HEK293 (cell line): Measurements from ENCODE around the gene TEAD3.
A peak's percentile ranks its signal among the peaks of the same experiment; 100 is the strongest.

Experiments
- CTCF ChIA-PET: fragments of 350-600 bp; formaldehyde crosslinking; extraction: SDS; loops from one replicate; lab custom pipeline; 2021; ENCODE audit warnings: antibody characterized with exemption; lab: Yijun Ruan, JAX
- POLR2A ChIA-PET: fragments of 300-600 bp; formaldehyde crosslinking; extraction: SDS; loops from one replicate; lab custom pipeline; 2020; ENCODE audit warnings: antibody characterized with exemption, inconsistent platforms; lab: Yijun Ruan, JAX
- H3K27ac ChIP-seq: fragments of 200-500 bp; sonication (Bioruptor generic); 2 replicates; pipeline ENCODE4 v1.5.1; 2014; ENCODE audit warnings: low read depth, low read length, control low read depth, inconsistent platforms; ENCODE audit errors: extremely low read depth
- H3K36me3 ChIP-seq, 2 experiments: fragments of 200-500 bp in 1 of 2; sonication (Bioruptor generic) in 1 of 2; 1 replicate in 1 of 2; 2 replicates in 1 of 2; pipeline ENCODE4 v1.5.1; 2014 to 2017; ENCODE audit warnings: inconsistent platforms in 2 of 2, low read length in 2 of 2; ENCODE audit not compliant: control insufficient read depth in 2 of 2, insufficient read depth in 1 of 2
- H3K4me1 ChIP-seq: fragments of 200-500 bp; sonication (Bioruptor generic); 2 replicates; pipeline ENCODE4 v1.5.1; 2014; ENCODE audit warnings: mild to moderate bottlenecking, low read length, inconsistent platforms; ENCODE audit not compliant: control insufficient read depth, insufficient read depth
- H3K4me3 ChIP-seq: 2 replicates; pipeline ENCODE4 v1.5.1; 2011; ENCODE audit warnings: low read depth, mild to moderate bottlenecking, control low read depth, low read length, moderate library complexity
- H3K9me3 ChIP-seq: fragments of 200-500 bp; sonication (Bioruptor generic); 2 replicates; pipeline ENCODE4 v1.5.1; 2014; ENCODE audit warnings: low read depth, low read length, inconsistent platforms; ENCODE audit not compliant: control insufficient read depth, insufficient read depth
- ELK4 ChIP-seq: IDR thresholded peaks from 2 replicates; pipeline ENCODE4 v1.6.1; 2011; ENCODE audit warnings: mild to moderate bottlenecking, low read depth, low read length, borderline replicate concordance
- GLI4 ChIP-seq: fragments of 450-650 bp; formaldehyde crosslinking; IDR thresholded peaks from 2 replicates; pipeline ENCODE4 v1.5.1; 2016; ENCODE audit warnings: missing biosample characterization, missing genetic modification characterization
- GLIS2 ChIP-seq: fragments of 450-650 bp; formaldehyde crosslinking; IDR thresholded peaks from 2 replicates; pipeline ENCODE4 v1.5.1; 2016; ENCODE audit warnings: missing biosample characterization, missing genetic modification characterization
- IKZF3 ChIP-seq: fragments of 450-650 bp; IDR thresholded peaks from 2 replicates; pipeline ENCODE4 v1.5.0; 2018; ENCODE audit warnings: missing biosample characterization, mild to moderate bottlenecking, missing genetic modification characterization, moderate library complexity
- KLF17 ChIP-seq: fragments of 450-650 bp; formaldehyde crosslinking; IDR thresholded peaks from 2 replicates; pipeline ENCODE4 v1.5.1; 2016; ENCODE audit warnings: missing biosample characterization, missing genetic modification characterization
- MYNN ChIP-seq: fragments of 450-650 bp; formaldehyde crosslinking; IDR thresholded peaks from 2 replicates; pipeline ENCODE4 v1.5.1; 2016; ENCODE audit warnings: missing biosample characterization, missing genetic modification characterization, borderline replicate concordance
- MZF1 ChIP-seq: fragments of 450-650 bp; formaldehyde crosslinking; IDR thresholded peaks from 2 replicates; pipeline ENCODE4 v1.5.1; 2017; ENCODE audit warnings: missing biosample characterization, missing genetic modification characterization, borderline replicate concordance
- OVOL3 ChIP-seq: fragments of 450-650 bp; formaldehyde crosslinking; IDR thresholded peaks from 2 replicates; pipeline ENCODE4 v1.5.1; 2016; ENCODE audit warnings: missing biosample characterization, missing genetic modification characterization
- SALL2 ChIP-seq: fragments of 450-650 bp; formaldehyde crosslinking; IDR thresholded peaks from 2 replicates; pipeline ENCODE4 v1.5.0; 2017; ENCODE audit warnings: missing biosample characterization, mild to moderate bottlenecking, missing genetic modification characterization, borderline replicate concordance
- SETDB1 ChIP-seq: IDR thresholded peaks from one replicate; pipeline ENCODE4 v1.6.1; 2017; ENCODE audit warnings: mild to moderate bottlenecking, low read length, moderate library complexity, mixed read lengths; ENCODE audit not compliant: insufficient read length
- WT1 ChIP-seq: fragments of 450-650 bp; formaldehyde crosslinking; IDR thresholded peaks from 2 replicates; pipeline ENCODE4 v1.5.1; 2016; ENCODE audit warnings: missing biosample characterization, missing genetic modification characterization
- YY1 ChIP-seq: fragments of 450-650 bp; formaldehyde crosslinking; IDR thresholded peaks from 2 replicates; pipeline ENCODE4 v1.5.1; 2018; ENCODE audit warnings: missing biosample characterization, missing genetic modification characterization
- ZBTB8A ChIP-seq: fragments of 450-650 bp; formaldehyde crosslinking; IDR thresholded peaks from 2 replicates; pipeline ENCODE4 v1.5.1; 2016; ENCODE audit warnings: missing biosample characterization, missing genetic modification characterization
- ZFP3 ChIP-seq: fragments of 450-650 bp; formaldehyde crosslinking; IDR thresholded peaks from 2 replicates; pipeline ENCODE4 v1.5.1; 2016; ENCODE audit warnings: low read depth, missing biosample characterization, missing genetic modification characterization
- ZNF16 ChIP-seq: fragments of 450-650 bp; formaldehyde crosslinking; IDR thresholded peaks from 2 replicates; pipeline ENCODE4 v1.5.1; 2016; ENCODE audit warnings: low read depth, missing biosample characterization, missing genetic modification characterization
- ZNF169 ChIP-seq: fragments of 450-650 bp; formaldehyde crosslinking; IDR thresholded peaks from 2 replicates; pipeline ENCODE4 v1.5.1; 2016; ENCODE audit warnings: missing biosample characterization, missing genetic modification characterization
- ZNF18 ChIP-seq: fragments of 450-650 bp; formaldehyde crosslinking; IDR thresholded peaks from 2 replicates; pipeline ENCODE4 v1.5.1; 2016; ENCODE audit warnings: missing biosample characterization, missing genetic modification characterization
- ZNF19 ChIP-seq: fragments of 450-650 bp; formaldehyde crosslinking; IDR thresholded peaks from 2 replicates; pipeline ENCODE4; 2016; ENCODE audit warnings: missing biosample characterization, missing genetic modification characterization, low read depth
- ZNF23 ChIP-seq: fragments of 450-650 bp; formaldehyde crosslinking; IDR thresholded peaks from 2 replicates; pipeline ENCODE4 v1.5.1; 2016; ENCODE audit warnings: missing biosample characterization, missing genetic modification characterization, borderline replicate concordance
- ZNF404 ChIP-seq: fragments of 450-650 bp; formaldehyde crosslinking; IDR thresholded peaks from 2 replicates; pipeline ENCODE4 v1.5.1; 2017; ENCODE audit warnings: missing biosample characterization, missing genetic modification characterization
- ZNF449 ChIP-seq: fragments of 450-650 bp; formaldehyde crosslinking; IDR thresholded peaks from 2 replicates; pipeline ENCODE4 v1.5.1; 2017; ENCODE audit warnings: missing biosample characterization, mild to moderate bottlenecking, missing genetic modification characterization, moderate library complexity
- ZNF518A ChIP-seq: fragments of 450-650 bp; formaldehyde crosslinking; conservative IDR thresholded peaks from 2 replicates; pipeline ENCODE4 v1.5.1; 2016; ENCODE audit warnings: low read depth, missing biosample characterization, missing genetic modification characterization
- ZNF529 ChIP-seq: fragments of 450-650 bp; formaldehyde crosslinking; IDR thresholded peaks from 2 replicates; pipeline ENCODE4 v1.5.1; 2017; ENCODE audit warnings: missing genetic modification characterization, missing biosample characterization; ENCODE audit not compliant: insufficient replicate concordance
- ZNF558 ChIP-seq: fragments of 450-650 bp; formaldehyde crosslinking; IDR thresholded peaks from 2 replicates; pipeline ENCODE4 v1.5.1; 2016; ENCODE audit warnings: missing biosample characterization, missing genetic modification characterization
- ZNF600 ChIP-seq: fragments of 450-650 bp; formaldehyde crosslinking; IDR thresholded peaks from 2 replicates; pipeline ENCODE4 v1.5.1; 2016; ENCODE audit warnings: missing biosample characterization, missing genetic modification characterization

The TEAD3 gene

GRCh38 chr6:35468181-35468979 is 28.5 kb downstream of the TEAD3 start, which contains the start of gene RPL10A (continued):
- TF ChIP-seq ZNF518A (tag by site-specific recombination) (no peak), ZNF600 (tag by site-specific recombination) (no peak), ZNF558 (0 out of 2 replicates have a peak, but pooled peaks have one; percentile 9), ZNF16 (tag by site-specific recombination) (no peak), IKZF3 (tag by site-specific recombination) (no peak), ZNF23 (tag by site-specific recombination) (no peak), KLF17 (peak; percentile 87), ELK4 (no peak), YY1 (tag by site-specific recombination) (peak; percentile 68), OVOL3 (tag by site-specific recombination) (peak; percentile 71; the same call in 1 of the 2 replicates), ZBTB8A (peak; percentile 76), ZNF449 (tag by site-specific recombination) (no peak; the same call in none of the 2 replicates), MZF1 (no peak), ZNF19 (no peak)
- TF ChIP-seq, all 188 proteins: peak for 76

GRCh38 chr6:35465646-35466045 is 31.2 kb downstream of the TEAD3 start:
- no peak overlapping the region for H3K27ac ChIP-seq
- H3K4me3 ChIP-seq: no peak overlapping the region
- ChIA-PET POLR2A (interaction anchor here (1.3 kb wide), 1 partner anchor 123 kb away, joined by 4 read pairs; the partner anchor contains the start of gene PPARD), CTCF (interaction anchor here (0.6 to 6.3 kb wide), 12 partner anchors 10 to 338 kb away, joined by 3 to 53 read pairs (median 4); partner anchors contain the start of genes FANCE and PPARD)
- peaks cover 23 to 67% of the 10 kb centered on the region in 2 experiments; a peak in 2 of 3 replicates for H3K36me3 ChIP-seq
- 0 out of 2 replicates have a peak, but pooled peaks cover 5% of the 10 kb centered on the region for H3K4me1 ChIP-seq
- TF ChIP-seq ZNF18 (tag by site-specific recombination) (no peak), MYNN (tag by site-specific recombination) (no peak), GLIS2 (tag by site-specific recombination) (no peak), ZNF404 (no peak), ZNF529 (tag by site-specific recombination) (no peak), SETDB1 (no peak), ZFP3 (no peak), SALL2 (tag by site-specific recombination) (no peak), GLI4 (no peak), ZNF600 (tag by site-specific recombination) (no peak), ZNF169 (tag by site-specific recombination) (no peak), WT1 (tag by site-specific recombination) (no peak)
- no peaks in the 10 kb centered on the region for H3K9me3 ChIP-seq
